ENCODE data around the gene RALGPS1.

Gene RALGPS1

GRCh38 chr9:127118597-127119319 lies 204.2 kb downstream of the RALGPS1 start:
- intact Hi-C loops (cut with DNase I) = no loop called here
- DNase-seq = peak in 1 of 42 donors; percentile 34

GRCh38 chr9:127119320-127119709 lies 204.7 kb downstream of the RALGPS1 start:
- DNase-seq = peak in 1 of 42 donors; percentile 12
- intact Hi-C loops (cut with DNase I) = no loop called here

GRCh38 chr9:127121628-127122175 lies 207.1 kb downstream of the RALGPS1 start:
- intact Hi-C loops (cut with DNase I) = loop anchor here (5.0 kb wide), 1 partner anchor 49 kb away; no protein-coding TSS in a partner anchor
- peak in 8 of 42 donors; percentile 28 to 63 (median 48) for DNase-seq

DNA sequence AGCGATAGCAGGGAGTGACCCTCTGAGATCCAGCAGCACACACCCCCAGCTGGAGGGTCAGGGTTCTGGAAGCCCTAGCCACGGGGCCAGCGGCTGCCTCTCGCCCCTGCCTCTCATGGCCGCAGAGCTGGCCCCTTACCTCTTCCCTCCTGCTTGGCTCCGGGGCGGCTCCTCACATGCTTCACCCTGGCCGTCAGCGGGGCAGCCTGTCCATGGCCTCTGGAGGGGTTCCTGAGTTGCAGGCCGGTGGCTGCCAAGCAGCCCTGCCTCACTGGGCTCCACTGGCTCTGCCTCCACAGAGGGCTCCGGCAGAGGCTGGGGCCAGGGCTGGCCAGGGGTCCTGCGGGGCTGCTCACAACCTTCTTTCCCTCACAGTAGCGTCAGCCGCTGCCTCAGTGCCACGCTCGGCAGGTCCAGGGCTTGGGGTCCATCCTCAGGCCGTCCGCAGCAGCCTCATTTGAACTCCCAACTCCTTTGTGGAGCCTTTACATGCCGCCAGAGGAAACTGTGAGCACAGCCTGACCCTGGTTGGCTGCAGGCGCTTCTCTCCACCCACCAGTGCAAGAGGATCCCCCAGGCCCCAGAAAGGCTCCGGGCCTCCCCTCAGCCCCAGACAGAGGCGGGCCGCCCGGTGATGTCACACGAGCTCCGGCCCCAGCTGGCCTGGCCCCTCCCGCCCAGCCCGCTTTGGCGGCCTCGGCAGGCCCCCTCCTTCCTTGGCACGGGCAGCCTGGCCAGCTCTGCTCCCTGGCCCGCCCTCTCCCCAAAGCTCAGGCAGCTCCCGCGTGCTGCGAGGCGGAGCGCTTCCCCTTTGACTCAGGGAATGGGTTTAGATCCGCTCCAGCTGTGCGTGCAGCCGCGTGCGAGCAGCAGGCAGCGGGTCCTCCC lies 207.8 kb downstream of the RALGPS1 start, which contains the start of gene ANGPTL2:
TSS of gene ANGPTL2 (minus strand) at position 460 of the 888 bp plus-strand sequence. CDS start 13,904 bp downstream, outside the sequence.
- intact Hi-C loops (cut with DNase I) = loop anchor here (5.0 kb wide), 1 partner anchor 50 kb away; no protein-coding TSS in a partner anchor
- peak; percentile 82 to 98 (median 93) for DNase-seq

GRCh38 chr9:127123064-127123890 lies 208.7 kb downstream of the RALGPS1 start:
- intact Hi-C loops (cut with DNase I) = loop anchor here (5.0 kb wide), 1 partner anchor 51 kb away; no protein-coding TSS in a partner anchor
- peak in 5 of 42 donors; percentile 41 to 72 (median 52) for DNase-seq

GRCh38 chr9:127124111-127124531 lies 209.5 kb downstream of the RALGPS1 start:
- peak in 2 of 42 donors; percentile 16 to 35 for DNase-seq
- intact Hi-C loops (cut with DNase I) = loop anchor here (5.0 kb wide), 1 partner anchor 52 kb away; no protein-coding TSS in a partner anchor

GRCh38 chr9:127124792-127125191 lies 210.2 kb downstream of the RALGPS1 start:
- intact Hi-C loops (cut with DNase I) = loop anchor here (5.0 kb wide), 1 partner anchor 52 kb away; no protein-coding TSS in a partner anchor
- peak in 2 of 42 donors; percentile 12 to 28 for DNase-seq

GRCh38 chr9:127126971-127127370 lies 212.4 kb downstream of the RALGPS1 start:
- intact Hi-C loops (cut with DNase I) = no loop called here
- DNase-seq = no peak

- DNase-seq = peak in 34 of 42 donors; percentile 37 to 89 (median 64)
- intact Hi-C loops (cut with DNase I) = no loop called here
Measured at GRCh38 chr9:127128341-127129072, 213.9 kb downstream of the RALGPS1 start.

- intact Hi-C loops (cut with DNase I) = no loop called here
- peak in 2 of 42 donors; percentile 1 to 6 for DNase-seq
Measured at GRCh38 chr9:127129073-127129717, 214.6 kb downstream of the RALGPS1 start.

DNA sequence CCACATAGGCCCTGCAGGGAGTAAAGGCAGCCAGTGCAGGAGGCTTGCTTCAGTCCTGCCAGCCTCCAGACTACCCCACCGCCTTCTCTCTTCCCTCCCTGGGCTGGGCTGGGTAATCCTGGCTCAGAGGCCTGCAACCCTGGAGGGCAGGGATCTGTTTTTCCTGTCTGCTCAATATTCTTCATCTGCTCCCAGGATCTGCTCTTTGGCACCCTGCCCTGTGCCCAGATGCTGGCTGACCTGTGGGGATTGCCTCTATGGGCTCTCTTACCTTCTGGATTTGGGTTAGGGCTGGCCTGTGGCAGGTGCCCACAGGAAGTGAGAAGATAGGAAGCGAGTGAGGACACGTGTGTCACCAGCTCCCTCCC lies 215.1 kb downstream of the RALGPS1 start:
- DNase-seq = peak in 3 of 42 donors; percentile 27 to 41 (median 36)
- intact Hi-C loops (cut with DNase I) = no loop called here

GRCh38 chr9:127130235-127130634 lies 215.7 kb downstream of the RALGPS1 start:
- intact Hi-C loops (cut with DNase I) = no loop called here
- DNase-seq = peak in 1 of 42 donors; percentile 4

- intact Hi-C loops (cut with DNase I) = no loop called here
- DNase-seq = peak in 21 of 42 donors; percentile 22 to 81 (median 57)
Measured at GRCh38 chr9:127130661-127131538, 216.3 kb downstream of the RALGPS1 start.

- DNase-seq = peak in 3 of 42 donors; percentile 10 to 35 (median 26)
- intact Hi-C loops (cut with DNase I) = no loop called here
Measured at GRCh38 chr9:127131871-127132270, 217.3 kb downstream of the RALGPS1 start.

- intact Hi-C loops (cut with DNase I) = no loop called here
- DNase-seq = peak in 7 of 42 donors; percentile 9 to 43 (median 30)
Measured at GRCh38 chr9:127132375-127132774, 217.8 kb downstream of the RALGPS1 start.
